Globus pallidus (tissue), 1 donor: ENCODE measurements around the gene GPT2.

Experiments
- DNase-seq: peaks from one replicate; pipeline ENCODE4 v3.0.0-alpha.2; 2015; ENCODE audit warnings: low spot score

The GPT2 gene, protein sequence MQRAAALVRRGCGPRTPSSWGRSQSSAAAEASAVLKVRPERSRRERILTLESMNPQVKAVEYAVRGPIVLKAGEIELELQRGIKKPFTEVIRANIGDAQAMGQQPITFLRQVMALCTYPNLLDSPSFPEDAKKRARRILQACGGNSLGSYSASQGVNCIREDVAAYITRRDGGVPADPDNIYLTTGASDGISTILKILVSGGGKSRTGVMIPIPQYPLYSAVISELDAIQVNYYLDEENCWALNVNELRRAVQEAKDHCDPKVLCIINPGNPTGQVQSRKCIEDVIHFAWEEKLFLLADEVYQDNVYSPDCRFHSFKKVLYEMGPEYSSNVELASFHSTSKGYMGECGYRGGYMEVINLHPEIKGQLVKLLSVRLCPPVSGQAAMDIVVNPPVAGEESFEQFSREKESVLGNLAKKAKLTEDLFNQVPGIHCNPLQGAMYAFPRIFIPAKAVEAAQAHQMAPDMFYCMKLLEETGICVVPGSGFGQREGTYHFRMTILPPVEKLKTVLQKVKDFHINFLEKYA

DNA sequence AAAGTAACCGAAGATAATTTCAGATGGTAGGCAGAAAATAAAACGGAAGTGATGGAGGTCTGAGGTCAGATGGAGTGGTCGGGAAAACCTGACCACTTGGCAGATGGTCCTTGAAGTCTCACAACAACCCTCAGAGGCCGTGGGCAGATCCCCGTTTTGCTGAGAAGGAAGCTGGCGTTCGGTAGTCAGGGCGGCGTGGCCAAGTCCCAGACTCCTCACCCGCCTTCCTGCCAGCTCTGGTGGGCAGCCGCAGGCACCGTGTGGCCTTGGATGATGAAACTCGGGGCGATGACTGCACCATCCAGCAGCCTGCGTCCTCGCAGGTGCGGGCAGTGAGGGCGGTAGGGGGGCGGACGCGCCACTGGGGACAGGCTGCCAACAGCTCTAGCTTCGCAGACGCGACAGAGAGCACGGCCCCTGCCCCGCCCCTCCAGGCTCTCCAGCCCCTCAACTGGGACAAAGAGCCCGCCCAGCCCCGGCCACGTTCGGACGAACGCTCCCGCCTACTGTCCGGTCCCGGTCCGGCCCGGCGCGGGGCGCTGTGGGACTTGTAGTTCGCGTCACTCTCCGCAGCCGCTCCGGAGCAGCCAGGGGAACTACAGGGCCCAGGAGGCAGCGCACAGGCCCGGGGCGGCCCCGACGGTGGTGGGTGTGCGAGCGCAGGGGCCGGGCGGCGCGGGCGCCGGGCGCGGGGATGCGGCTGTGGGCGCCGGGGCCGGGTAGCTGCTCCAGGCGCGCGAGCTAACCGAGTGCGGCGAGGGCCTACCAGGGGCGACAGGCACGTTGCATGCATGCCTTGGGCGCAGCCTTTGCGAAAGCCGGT lies at the start of gene GPT2:
TSS of gene GPT2 (plus strand) at position 673 of the 823 bp plus-strand sequence. CDS start 354 bp downstream, outside the sequence.
- DNase-seq = peak; percentile 98

DNA sequence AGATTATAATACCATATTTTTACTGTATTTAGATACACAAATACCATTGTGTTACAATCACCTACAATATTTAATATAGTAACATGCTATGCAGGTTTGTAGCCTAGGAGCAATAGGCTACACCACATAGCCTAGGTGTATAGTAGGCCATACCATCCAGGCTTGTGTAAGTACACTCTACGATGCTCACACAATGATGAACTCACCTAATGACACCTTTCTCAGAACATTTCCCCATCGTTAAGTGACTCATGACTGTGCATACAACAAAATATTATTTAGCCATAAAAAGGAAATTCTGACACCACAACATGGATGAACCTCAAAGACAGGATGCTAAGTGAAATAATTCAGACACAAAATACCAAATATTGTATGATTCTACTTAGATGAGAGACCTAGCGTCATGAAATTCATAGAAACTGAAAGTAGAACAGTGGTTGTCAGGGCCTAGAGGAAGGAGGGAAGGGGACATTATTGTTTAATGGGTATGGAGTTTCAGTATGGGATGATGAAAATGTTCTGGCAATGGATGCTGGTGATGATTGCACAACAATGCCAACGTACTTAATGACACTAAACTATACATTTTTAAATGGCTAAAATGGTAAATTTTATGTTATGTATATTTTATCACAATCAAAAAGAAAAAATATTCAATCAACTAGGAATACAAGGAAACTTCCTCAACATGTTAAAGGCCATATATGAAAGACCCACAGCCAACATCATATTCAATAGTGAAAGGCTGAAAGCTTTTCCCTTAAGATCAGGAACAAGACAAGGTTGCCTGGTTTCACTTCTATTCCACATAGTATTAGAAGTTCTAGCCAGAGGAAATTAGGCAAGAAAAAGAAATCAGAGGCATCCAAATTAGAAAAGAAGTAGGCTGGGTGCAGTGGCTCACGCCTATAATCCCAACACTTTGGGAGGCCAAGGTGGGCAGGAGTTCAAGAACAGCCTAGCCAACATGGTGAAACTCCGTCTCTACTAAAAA lies 47.3 kb upstream of the GPT2 start:
- DNase-seq = no peak

DNA sequence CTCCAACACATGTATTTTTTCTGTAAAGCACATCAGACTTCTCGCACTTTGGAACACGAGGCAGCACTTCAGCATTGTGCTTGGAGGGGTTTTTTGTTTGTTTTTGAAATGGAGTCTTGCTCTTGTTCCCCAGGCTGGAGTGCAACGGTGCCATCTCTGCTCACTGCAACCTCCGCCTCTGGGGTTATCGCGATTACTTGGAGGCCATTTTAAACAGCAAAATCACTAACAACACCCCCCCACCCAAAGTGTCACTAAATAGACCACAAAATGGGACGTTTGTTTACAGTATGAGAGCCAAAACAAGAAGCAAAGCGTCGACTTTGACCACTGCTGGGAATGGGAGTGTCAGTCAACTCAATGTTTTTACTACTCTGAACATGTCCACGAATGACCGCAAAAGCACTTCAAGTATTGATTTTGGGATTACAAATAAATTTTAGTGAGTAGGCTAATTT lies 44.1 kb upstream of the GPT2 start:
- DNase-seq = no peak

DNA sequence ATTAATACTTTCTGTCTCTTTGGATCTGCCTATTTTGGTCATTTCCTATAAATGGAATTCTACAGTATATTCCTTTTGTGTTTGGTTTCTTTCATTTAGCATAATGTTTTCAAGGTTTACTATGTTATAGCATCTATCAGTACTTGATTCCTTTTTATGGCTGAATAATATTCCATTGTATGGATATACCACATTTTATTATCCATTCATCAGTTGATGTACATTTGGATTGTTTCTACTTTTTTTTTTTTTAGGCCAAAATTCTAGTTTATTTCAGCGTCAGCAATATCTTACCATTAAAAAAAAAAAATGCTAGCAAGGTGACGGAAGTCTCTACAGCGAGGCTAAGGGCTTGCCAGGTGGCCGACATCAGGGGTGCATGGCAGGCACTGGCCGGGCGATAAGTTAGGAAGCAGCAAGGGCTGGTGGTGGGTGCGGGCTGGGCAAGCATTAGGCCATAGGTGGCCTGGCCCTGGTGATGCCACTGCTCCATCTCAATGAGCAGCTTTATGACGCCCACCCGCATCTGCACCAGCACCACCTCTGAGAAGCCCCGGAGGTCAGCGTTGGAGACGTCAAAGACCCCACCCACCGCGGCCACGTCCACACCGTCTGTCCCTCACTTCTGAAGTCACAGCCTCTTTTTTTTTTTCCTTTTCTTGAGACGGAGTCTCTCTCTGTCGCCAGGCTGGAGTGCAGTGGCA lies 41.8 kb upstream of the GPT2 start:
- no peak for DNase-seq

DNA sequence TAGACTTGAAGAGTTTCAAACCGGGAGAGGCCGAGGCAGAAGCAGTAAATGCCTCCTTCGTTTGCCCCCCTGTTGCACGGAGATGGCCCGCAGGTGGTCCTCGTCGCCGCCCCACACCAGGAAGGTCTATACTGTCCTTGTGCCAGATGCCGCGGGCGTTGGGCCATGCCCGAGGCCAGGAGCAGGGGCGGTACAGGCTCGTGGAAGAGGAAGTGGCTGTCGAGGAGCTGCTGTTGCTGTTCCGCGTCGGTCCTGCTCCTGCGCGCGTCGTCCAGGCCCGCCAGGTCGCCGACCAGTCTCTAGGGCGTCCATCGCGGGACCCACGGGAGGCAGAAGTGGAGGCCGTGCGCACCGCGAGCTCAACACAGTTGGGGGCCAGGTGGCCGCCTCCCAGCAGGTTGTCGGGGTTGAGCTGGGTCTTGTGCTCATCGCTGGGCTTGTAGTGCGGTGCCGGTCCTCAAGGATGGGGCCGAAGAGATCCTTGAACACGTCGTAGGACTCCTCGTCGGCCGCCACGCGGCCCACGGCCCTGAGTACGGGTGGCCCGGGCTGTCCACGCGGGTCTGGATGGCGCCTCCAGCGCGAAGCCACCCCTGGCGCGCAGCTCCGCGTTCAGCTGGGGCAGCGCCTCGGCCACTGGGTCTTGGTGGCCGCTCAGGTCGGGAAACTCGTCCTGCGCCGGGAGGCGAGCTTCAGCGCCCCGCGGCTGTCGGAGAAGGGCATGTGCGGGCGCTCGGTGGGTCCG lies 40.1 kb upstream of the GPT2 start:
- DNase-seq = no peak

DNA sequence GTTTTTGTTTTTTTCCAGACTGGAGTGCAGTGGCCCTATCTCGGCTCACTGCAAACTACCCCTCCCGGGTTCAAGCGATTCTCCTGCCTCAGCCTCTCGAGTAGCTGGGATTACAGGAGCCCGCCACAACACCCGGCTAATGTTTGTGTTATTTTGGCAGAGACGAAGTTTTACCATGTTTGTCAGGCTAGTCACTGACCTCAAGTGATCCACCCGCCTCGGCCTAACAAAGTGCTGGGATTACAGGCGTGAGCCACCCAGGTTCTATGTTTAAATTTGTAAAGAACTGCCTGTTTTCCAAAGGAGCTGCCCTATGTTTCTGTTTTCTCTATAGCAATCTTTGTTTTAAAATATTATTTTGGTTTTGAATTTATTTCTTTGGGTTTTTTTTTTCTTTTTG lies 39.4 kb upstream of the GPT2 start:
- DNase-seq = no peak

DNA sequence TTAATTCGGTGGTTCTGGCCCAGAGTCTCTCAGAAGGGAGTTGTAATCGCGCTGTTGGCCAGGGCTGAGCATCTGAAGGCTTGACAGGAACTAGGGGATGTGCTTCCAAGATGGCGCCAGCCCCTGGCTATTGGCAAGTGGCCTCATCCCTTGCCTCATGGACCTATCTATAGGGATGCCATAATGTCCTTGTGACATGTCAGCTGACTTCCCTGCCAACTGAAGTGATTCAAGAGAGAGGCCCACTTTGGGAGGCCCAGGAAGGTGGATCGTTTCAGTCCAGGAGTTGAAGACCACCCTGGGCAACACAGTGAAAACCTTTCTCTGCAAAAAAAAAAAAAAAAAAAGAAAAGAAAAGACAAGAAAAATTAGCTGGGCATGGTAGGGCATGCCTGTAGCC lies 38.2 kb upstream of the GPT2 start:
- DNase-seq = no peak

DNA sequence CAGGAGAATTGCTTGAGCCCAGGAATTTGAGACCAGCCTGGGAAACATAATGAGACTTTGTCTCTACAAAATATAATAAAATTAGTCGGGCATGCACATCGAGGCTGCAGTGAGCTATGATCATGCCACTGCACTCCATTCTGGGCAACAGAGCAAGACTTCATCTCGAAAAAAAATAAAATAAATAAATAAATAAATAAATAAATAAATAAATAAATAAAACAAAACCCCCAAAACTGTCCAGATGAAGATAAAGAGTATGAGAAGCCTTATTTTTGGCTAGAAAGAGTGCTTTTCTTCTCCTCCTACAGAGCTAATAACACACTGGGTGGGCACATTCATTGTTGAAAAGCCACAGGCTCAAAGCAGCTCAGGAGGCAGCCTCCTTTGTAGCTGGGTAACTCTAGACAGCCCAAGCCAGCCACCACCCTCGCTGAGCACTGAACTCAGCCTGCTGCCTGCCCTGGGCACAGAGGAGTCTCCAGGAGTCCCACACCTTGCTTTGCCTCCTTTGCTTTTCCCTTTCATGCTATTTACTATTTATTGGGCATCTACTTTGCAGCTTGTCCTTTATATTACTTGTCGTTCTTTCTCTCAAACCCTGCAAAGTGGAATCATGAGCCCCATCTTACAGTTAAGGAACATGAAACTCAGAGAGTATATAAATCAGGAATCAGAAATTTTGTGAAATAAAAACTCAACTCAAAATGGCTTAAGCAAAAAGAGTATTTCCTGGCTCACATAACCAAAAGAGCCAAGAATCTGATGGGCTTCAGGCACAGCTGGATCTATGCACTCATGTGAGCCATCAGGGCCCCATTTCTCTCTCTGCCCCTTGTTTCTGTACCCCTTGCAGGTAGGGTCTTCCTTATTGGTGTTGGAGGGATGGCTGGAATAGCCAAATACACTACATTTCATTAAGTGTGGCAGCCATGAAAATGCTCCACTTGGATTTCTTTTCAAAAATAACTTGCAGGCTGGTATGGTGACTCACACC lies 35.1 kb upstream of the GPT2 start:
- no peak for DNase-seq

DNA sequence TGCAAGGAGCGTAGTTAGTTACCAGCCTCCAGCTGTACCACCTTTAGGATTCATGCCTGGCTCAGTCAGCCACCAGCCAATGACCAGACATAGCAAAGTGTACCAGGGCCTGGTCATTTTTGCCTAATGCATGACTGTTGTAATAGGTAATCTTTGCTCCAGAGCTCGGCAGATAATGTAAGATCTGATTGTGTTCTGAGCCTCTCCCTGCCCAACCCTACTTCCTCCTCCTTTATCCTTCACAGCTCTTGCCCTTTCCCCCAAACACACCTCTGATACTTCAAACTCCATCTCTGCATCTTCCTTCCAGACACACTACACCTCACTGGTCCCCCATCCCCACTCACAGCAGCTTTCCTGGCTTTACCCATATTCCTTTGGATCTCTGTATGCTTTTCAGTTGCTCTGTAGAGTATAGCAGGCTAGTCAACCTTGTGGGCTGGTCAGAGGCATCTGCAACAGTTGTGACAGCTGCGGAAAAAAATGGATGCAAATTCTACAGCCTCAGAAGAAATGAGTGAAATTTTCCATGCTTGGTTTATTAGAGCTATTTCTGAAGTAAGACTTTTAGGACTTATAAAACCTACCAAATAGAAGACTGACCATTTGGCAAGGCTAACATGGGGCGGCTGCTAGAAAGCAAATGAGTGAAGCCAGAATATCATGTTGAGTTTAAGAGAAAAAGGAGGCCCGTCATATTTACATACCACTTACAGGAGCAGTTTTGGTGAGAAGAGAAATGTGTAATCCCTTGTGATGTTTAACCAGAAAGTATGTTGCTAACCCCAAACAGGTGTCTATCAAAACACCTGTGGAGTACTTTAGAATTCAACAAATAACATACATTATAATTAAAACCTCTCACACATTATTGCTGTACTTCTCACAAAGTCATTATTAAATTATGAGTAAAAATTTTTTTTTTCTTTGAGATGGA lies 33.3 kb upstream of the GPT2 start:
- DNase-seq = no peak

DNA sequence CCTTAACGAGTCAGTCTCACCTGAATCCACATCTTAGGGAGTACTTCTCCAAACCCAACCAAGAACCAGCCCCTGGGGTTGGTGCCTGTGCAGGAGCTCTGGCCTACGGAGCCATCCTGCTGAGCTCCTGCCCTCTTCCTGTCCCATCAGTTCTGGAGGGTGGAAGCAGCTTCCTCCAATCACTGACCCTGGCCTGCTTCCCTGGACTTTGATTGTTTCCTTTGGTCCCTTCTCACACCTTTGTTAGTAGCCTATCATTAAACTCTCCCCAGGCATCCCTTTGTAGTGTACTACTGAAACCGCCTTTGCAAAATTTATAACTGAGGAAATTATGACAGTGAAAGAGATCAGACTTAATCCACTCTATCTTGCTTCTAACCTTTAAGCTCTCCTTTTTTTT lies 32.0 kb upstream of the GPT2 start:
- no peak for DNase-seq

DNA sequence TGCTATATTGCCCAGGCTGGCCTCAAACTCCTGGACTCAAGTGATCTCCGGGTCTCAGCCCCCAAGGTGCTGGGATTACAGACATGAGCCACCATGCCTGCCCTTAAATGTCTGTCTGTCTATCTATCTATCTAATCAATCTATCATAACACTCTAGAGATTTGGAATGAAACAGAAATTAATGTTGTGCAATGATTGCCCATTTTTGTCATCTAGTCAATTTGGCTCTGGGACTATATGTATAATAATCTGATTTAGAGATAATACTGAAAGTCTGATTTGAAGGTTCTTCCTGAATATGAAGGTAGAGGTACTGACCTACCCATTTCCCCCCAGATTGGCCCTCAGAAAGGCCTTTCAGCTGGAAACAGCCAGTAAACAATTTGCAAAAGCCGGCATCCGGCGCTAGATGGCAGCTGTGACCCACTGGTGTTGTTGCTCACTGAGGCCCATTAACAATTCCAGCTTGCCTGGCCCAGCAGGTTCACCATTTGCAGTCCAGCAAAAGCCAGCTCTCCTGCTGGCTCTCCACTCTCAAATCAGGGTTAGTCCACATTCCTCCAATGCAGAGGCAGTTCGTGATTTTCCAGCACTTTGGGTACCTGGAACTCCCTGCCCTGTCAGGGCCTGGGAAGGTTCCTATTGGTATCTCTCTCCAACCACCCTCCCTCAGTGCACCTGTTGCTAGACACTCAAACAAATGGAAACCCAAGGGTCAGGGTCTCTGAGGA lies 30.3 kb upstream of the GPT2 start:
- DNase-seq = peak; percentile 87

DNA sequence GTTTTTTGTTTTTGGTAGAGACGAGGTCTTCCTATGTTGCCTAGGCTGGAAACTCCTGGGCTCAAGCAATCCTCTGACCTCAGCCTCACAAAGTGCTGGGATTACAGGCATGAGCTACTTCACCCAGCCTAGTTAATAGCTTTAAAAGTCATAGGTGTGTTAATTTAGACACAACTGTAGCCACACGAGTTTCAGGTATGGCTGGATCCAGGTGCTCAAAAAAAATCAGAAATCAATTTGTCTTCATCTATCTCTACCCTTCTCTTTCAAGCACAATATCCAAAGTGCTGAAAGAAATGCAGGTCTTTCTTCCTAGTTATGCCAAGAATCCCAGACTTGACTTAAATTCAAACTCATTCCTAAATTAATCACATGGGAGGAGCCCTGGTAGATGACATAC lies 29.3 kb upstream of the GPT2 start:
- no peak for DNase-seq

DNA sequence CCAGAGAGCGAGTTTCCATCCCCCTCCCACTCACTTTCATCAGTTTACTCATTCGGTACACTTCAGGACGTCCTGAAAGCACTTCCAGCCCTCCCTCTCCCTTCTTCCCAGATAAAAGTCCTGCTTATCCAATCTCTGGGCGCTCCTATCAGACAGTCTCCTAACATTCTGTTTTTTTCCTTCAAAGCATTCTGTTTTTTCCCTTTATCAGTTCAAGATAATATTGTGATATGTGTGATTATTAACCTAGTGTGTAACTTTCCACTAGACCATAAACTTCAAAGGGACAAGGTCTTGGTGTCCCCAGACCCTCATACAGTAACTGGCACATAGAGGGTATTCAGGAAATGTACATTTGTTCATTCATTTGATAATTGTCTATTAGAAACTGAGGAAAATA lies 28.8 kb upstream of the GPT2 start:
- no peak for DNase-seq

DNA sequence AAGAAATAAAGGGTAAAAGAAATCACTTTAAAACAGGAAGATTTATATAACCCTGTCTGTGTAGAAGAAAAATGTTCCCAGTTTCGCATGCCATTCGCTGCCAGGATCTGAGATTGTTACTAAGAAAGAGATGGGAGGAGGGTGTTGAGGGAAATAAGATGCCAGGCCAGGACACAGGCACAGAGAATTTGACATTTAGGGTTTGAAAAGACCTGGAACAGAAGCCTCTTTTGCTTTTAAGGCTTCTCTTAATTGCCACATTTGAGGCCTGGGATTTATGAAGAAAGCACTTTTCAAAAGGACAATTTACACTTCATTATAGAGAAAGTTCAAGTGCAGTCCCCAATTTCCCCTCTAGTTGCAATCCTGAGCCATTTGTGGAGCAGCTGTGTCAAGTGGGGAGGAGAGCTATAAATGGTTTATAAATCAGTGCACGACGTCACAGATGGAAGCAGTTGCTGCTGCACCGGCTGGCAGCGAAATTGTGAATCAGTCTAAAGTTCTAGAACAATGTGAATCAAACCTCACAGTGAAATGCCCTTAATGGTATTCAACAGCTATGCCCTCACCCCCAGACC lies 26.7 kb upstream of the GPT2 start:
- peak; percentile 69 for DNase-seq

DNA sequence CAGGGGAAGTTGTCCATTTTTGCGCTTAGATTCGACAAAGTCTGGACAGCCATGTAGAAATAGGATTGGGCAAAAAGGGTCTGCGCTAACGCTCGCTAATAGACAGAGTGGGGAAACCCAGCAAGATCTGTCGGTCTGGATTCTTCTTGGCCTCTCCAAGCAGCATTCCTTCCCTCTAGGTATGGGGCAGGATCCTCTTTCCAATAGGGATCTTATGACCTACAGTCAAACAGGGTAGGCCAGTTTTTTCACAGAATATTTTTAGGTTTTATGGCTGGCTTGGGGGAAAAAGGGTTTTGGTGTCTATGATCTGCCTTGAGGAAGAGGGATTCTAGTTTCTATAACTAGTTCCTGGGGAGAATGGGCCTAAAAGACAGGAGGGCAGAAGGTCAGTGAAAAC lies 26.0 kb upstream of the GPT2 start:
- no peak for DNase-seq

DNA sequence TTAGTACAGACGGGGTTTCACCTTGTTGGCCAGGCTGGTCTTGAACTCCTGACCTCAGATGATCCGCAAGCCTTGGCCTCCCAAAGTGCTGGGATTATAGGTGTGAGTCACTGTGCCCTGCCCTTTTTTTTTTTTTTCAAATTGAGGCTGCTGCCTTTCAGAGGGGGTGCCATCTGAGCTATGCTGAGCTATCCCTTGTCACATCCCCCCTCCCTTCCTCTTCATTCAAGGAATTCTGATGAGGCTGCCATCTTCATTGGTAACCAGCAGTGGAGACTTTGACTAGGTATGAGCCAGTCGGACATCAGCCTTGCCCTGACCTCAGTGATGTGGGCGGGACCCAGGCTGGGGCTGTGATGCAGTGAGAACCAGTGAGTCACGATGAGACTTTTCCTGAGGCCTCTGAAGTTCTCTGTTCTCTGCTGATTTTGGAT lies 24.4 kb upstream of the GPT2 start:
- DNase-seq = no peak
